Measurements from ENCODE around the gene ERRFI1. TPM values are rescaled to one million over a fixed set of nuclear protein-coding genes. Genes with fewer than 3 reads are reported as not detected.

Gene ERRFI1
- total and polyA plus RNA-seq, 2 of the 8 experiments (the other 6 are each of a cell fraction or from before 2014, with no cell fraction given): 23.4 to 46.1 TPM

DNA sequence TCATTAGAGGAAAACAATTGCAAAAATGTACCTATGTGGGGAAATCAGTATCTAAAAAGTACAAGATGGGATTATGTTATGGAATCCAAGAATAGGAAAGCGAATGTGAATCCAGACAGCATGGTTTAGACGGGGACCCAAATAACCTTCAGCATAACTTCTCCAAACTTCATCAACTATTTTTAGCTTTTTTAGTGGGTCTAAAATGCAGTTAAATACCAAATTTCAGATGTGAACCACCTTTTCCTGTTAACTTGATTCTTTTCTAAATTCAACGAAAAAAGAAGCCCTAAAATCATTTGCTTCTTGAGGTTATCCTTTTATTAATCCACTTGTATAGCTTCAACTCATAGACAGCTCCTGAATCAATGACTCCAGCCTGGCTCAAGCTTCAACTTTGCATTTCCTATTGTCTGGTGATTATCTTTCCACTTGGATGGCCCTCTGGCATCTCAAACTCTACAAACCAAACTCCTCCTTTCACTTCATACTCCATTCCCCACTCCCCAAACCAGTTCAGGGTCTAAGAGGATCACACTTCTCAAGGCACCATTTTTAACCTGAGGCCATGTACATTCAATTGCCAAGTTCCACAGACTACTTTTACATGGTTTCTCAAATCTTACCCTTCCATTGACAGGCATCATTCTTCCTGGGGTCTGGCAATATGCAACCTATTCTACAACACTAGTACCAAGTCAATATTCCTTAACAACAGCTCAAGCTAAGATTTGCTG lies 7.4 kb downstream of the ERRFI1 start:
- Histone ChIP-seq H3K36me3 (ENCODE audit: control insufficient read depth in 2 of 4, insufficient read depth in 4 of 4, low read length in 3 of 4) (peaks cover 4 to 10% (median 10%) of the 10 kb centered on the region in 4 experiments; a peak in 7 of 8 replicates), H2BK20ac (ENCODE audit: low read length) (no peak overlapping the region), H3K79me1 (ENCODE audit: low read depth, low read length) (no peaks in the 10 kb centered on the region), H2BK12ac (ENCODE audit: low read depth, low read length) (no peak overlapping the region), H3K56ac (replicated peaks; ENCODE audit: insufficient read length, low read depth, low read length) (no peak overlapping the region), H3K9ac (replicated peaks in 1 of 4; ENCODE audit: extremely low read depth in 1 of 4, low read depth in 3 of 4, low read length in 3 of 4) (no peak overlapping the region), H4K5ac (ENCODE audit: insufficient read length, low read depth, low read length) (no peak overlapping the region), H3K18ac (ENCODE audit: extremely low read depth, low read length) (no peak overlapping the region), H2AK5ac (ENCODE audit: low read depth, low read length) (no peak overlapping the region), H3K23me2 (ENCODE audit: low read depth, low read length) (no peaks in the 10 kb centered on the region), H2BK120ac (replicated peaks; ENCODE audit: low read depth, low read length) (no peak overlapping the region), H3K23ac (ENCODE audit: insufficient read length) (no peak overlapping the region), H4K91ac (replicated peaks; ENCODE audit: insufficient read length, low read length) (no peak overlapping the region), H2BK15ac (ENCODE audit: low read length) (no peak overlapping the region), H3K4ac (replicated peaks; ENCODE audit: insufficient read length, low read depth, low read length) (no peak overlapping the region), H3K4me2 (ENCODE audit: insufficient read depth in 1 of 2, low read depth in 2 of 2, low read length in 2 of 2) (peak overlapping the region; percentile 32 to 40), H3K79me2 (ENCODE audit: control insufficient read depth in 1 of 2, insufficient read depth in 2 of 2, low read length in 2 of 2) (peaks cover 8 to 98% of the 10 kb centered on the region in 2 experiments), H2AFZ (ENCODE audit: low read length) (no peak overlapping the region), H4K20me1 (replicated peaks in 1 of 2; ENCODE audit: control insufficient read depth in 1 of 2, insufficient read depth in 2 of 2, low read length in 2 of 2) (peaks cover 6 to 7% of the 10 kb centered on the region in 2 experiments), H3K4me1 (replicated peaks in 1 of 4; ENCODE audit: control insufficient read depth in 3 of 4, insufficient read depth in 4 of 4, low read length in 3 of 4) (peaks cover 4 to 19% (median 15%) of the 10 kb centered on the region in 4 experiments; a peak in 6 of 7 replicates), H4K8ac (ENCODE audit: extremely low read depth, insufficient read depth, low read length) (no peak overlapping the region), H2BK5ac (ENCODE audit: low read depth, low read length) (no peak overlapping the region), H3K14ac (ENCODE audit: insufficient read length) (no peak overlapping the region), H3K4me3 (ENCODE audit: extremely low read depth in 1 of 4, insufficient read depth in 2 of 4, low read depth in 3 of 4, low read length in 4 of 4) (no peak overlapping the region), H3K9me3 (ENCODE audit: insufficient read depth in 2 of 2, low read depth in 1 of 2, low read length in 1 of 2) (no peaks in the 10 kb centered on the region), H3K27ac (ENCODE audit: low read depth, low read length) (no peak overlapping the region), H3K27me3 (replicated peaks in 1 of 4; ENCODE audit: control insufficient read depth in 3 of 4, extremely low read depth in 1 of 4, insufficient read depth in 3 of 4, low read length in 3 of 4) (no peaks in the 10 kb centered on the region)
- no peak for TF ChIP-seq SP2 (IDR thresholded peaks at IDR 0.05; ENCODE audit: low read length)
- no peak for TF ChIP-seq EP300 (IDR thresholded peaks at IDR 0.05; ENCODE audit: borderline replicate concordance in 1 of 2, low read depth in 2 of 2, low read length in 2 of 2)
- TF ChIP-seq JUN (IDR thresholded peaks at IDR 0.05; ENCODE audit: low read depth, low read length): no peak
- 0 out of 3 replicates have a peak, but pooled peaks of 1 of the 2 experiments have one; percentile 14 for TF ChIP-seq POLR2A (IDR thresholded peaks at IDR 0.05; ENCODE audit: control extremely low read depth in 1 of 2, low read depth in 2 of 2, low read length in 2 of 2)
- no peak for TF ChIP-seq RAD21 (IDR thresholded peaks at IDR 0.05 in 1 of 2, conservative IDR thresholded peaks at IDR 0.05 in 1 of 2; ENCODE audit: low read depth in 2 of 2, low read length in 2 of 2)
- no peak for TF ChIP-seq BACH1 (IDR thresholded peaks at IDR 0.05; ENCODE audit: low read length)
- TF ChIP-seq RBBP5 (IDR thresholded peaks at IDR 0.05; ENCODE audit: borderline replicate concordance, low read depth, low read length): no peak
- CTCF ChIA-PET (ENCODE audit: partially characterized antibody): interaction anchor here (0.6 to 12.6 kb wide), 13 partner anchors 13 to 1116 kb away, joined by 3 to 211 read pairs (median 4); partner anchors contain the start of gene SLC45A1
- FAIRE-seq (no peak), DNase-seq (ENCODE audit: low read depth in 1 of 2, low spot score in 2 of 2) (no peak)
- WGBS, 2 experiments (ENCODE audit: extremely low coverage in 1 of 2, insufficient coverage in 1 of 2, insufficient read length in 1 of 2, insufficient replicate concordance in 2 of 2, low coverage in 1 of 2, low lambda C conversion rate in 2 of 2, missing lambda C conversion rate in 1 of 2): 82% methylated on average over 3 of the region's 3 CpGs; no CpG with 5 or more reads in 1 of the 2 experiments
- POLR2A ChIA-PET (ENCODE audit: partially characterized antibody): interaction anchor here (0.9 to 3.6 kb wide), 7 partner anchors 8 to 297 kb away, joined by 3 to 11 read pairs (median 4); partner anchors contain the start of gene ERRFI1

All from H1 (cell line).